GM12892 (cell line): ENCODE measurements around the gene SEBOX.

ENCODE experiments used
- POLR2A ChIP-seq: IDR thresholded peaks from 2 replicates; pipeline ENCODE4 v1.6.1; 2011; ENCODE audit warnings: low read depth, low read length, control low read depth
- POLR2AphosphoS5 ChIP-seq: IDR thresholded peaks from 2 replicates; pipeline ENCODE4 v1.6.1; 2011; ENCODE audit warnings: low read depth, low read length, control low read depth
- TAF1 ChIP-seq: IDR thresholded peaks from 2 replicates; pipeline ENCODE4 v1.6.1; 2011; ENCODE audit warnings: low read depth, mild to moderate bottlenecking, control low read depth, low read length, borderline replicate concordance

GRCh38 chr17:28407974-28408306 lies 42.9 kb upstream of the SEBOX start:
- no peak for TF ChIP-seq TAF1
- no peak for TF ChIP-seq POLR2A
- TF ChIP-seq POLR2AphosphoS5, result no peak
